ENCODE results near the gene ARHGAP21. TPM values are rescaled to one million over a fixed set of nuclear protein-coding genes. Genes with fewer than 3 reads are reported as not detected.

The ARHGAP21 gene
- total RNA-seq, 1 experiment from 2014 or later = 55.4 TPM

- DNase-seq (ENCODE audit: low read depth, low spot score) = no peak
- in situ Hi-C loops (cut with HindIII; ENCODE audit: low pct_unique_long_range_greater_than_20kb, low sequenced_read_pairs) = no loop called here
Measured at GRCh38 chr10:24533981-24534380, 189.7 kb downstream of the ARHGAP21 start.

Small RNA genes lying within 50 kb of the gene (small RNA-seq; reads per million reads assigned to genes)
- gene RNA5SP305 = 0 reads per million in 2 experiments

Other genes with a start within 250 kb of the ARHGAP21 start
- 0.21 and 0.24 TPM in 2 replicates for gene PRTFDC1, start 228.7 kb upstream of the ARHGAP21 start, total RNA-seq (2014; rRNA removed; shearing (Covaris generic))